Loucy (cell line): Measurements from ENCODE around the gene CD6.

Experiments
- H2AFZ ChIP-seq: fragments of 200-600 bp; sonication (generic); 2 replicates; pipeline ENCODE4 v1.6.0; 2016; ENCODE audit warnings: antibody characterized with exemption, mild to moderate bottlenecking, low read length, moderate library complexity
- H3F3A ChIP-seq: fragments of 200-600 bp; 2 replicates; pipeline ENCODE4 v1.6.0; 2016; ENCODE audit warnings: antibody characterized with exemption, low read depth, mild to moderate bottlenecking
- H3K27me3 ChIP-seq: fragments of 200-600 bp; sonication (generic); 2 replicates; pipeline ENCODE4 v1.6.1; 2014; ENCODE audit warnings: low read length, mild to moderate bottlenecking; ENCODE audit not compliant: insufficient read depth, poor library complexity, severe bottlenecking
- H3K36me3 ChIP-seq: fragments of 200-600 bp; sonication (generic); 2 replicates; pipeline ENCODE4 v1.6.1; 2016; ENCODE audit warnings: low read length; ENCODE audit not compliant: insufficient read depth
- H3K4me1 ChIP-seq: fragments of 200-600 bp; sonication (generic); 2 replicates; pipeline ENCODE4 v1.5.1; 2014; ENCODE audit warnings: low read length, mild to moderate bottlenecking; ENCODE audit not compliant: insufficient read depth, poor library complexity, severe bottlenecking
- H3K4me2 ChIP-seq: fragments of 200-600 bp; sonication (generic); 2 replicates; pipeline ENCODE4 v1.6.0; 2014; ENCODE audit warnings: antibody characterized with exemption, low read length, low read depth, mild to moderate bottlenecking; ENCODE audit not compliant: poor library complexity, severe bottlenecking
- H3K4me3 ChIP-seq: fragments of 200-600 bp; sonication (generic); 2 replicates; pipeline ENCODE4 v1.5.1; 2014; ENCODE audit warnings: low read length, mild to moderate bottlenecking, mixed read lengths; ENCODE audit not compliant: poor library complexity, severe bottlenecking
- H3K79me2 ChIP-seq: fragments of 200-600 bp; sonication (generic); 2 replicates; pipeline ENCODE4 v1.6.1; 2014; ENCODE audit warnings: low read length; ENCODE audit not compliant: insufficient read depth
- H3K9ac ChIP-seq: fragments of 200-600 bp; sonication (generic); 2 replicates; pipeline ENCODE4 v1.6.0; 2014; ENCODE audit warnings: mild to moderate bottlenecking, low read depth, low read length, moderate library complexity; ENCODE audit not compliant: poor library complexity, severe bottlenecking
- H3K9me2 ChIP-seq: fragments of 200-600 bp; sonication (generic); replicated peaks from 2 replicates; pipeline ENCODE4 v1.6.1; 2016; ENCODE audit warnings: low read depth, low read length, mixed read lengths
- H3K9me3 ChIP-seq: fragments of 200-600 bp; sonication (generic); 2 replicates; pipeline ENCODE4 v1.6.1; 2014; ENCODE audit warnings: mild to moderate bottlenecking, antibody characterized with exemption, low read length, low read depth; ENCODE audit not compliant: insufficient read depth
- H4K20me1 ChIP-seq: fragments of 200-600 bp; sonication (generic); 2 replicates; pipeline ENCODE4 v1.6.0; 2014; ENCODE audit warnings: antibody characterized with exemption, low read length, mild to moderate bottlenecking; ENCODE audit not compliant: insufficient read depth, poor library complexity, severe bottlenecking
- EZH2phosphoT487 ChIP-seq: fragments of 200-600 bp; IDR thresholded peaks from 2 replicates; pipeline ENCODE4 v1.6.1; 2018; ENCODE audit warnings: antibody characterized with exemption, mild to moderate bottlenecking, moderate library complexity, borderline replicate concordance
- TF ChIP-seq, protein P1 (sequence below): fragments of 200-600 bp; sonication (generic); conservative IDR thresholded peaks from 2 replicates; pipeline ENCODE4 v1.5.1; 2014; ENCODE audit warnings: mild to moderate bottlenecking, antibody characterized with exemption, low read length

CD6 gene

DNA sequence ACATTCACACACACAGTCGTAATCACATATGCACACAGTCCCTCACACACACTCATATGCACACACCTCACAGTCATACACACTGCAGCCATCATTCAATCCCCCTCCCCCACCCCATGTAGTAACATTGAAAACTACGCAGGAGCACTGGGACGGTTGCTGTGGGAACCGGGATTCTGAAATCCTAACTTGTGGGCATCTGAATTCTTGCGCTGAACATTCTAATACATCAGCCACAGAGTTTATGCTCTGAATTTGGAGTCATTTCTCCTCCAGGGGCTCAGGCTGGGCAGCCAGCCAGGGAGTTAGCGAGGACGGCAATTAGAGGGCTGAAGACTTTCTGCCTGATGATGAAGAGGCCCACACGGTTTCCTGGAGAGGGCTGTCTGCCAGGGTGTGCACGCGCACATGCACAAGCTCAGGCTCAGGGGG, 32.7 kb downstream of the CD6 start:
- Histone ChIP-seq H4K20me1 (no peaks in the 10 kb centered on the region), H3K27me3 (no peaks in the 10 kb centered on the region), H3K4me2 (peak overlapping the region; percentile 71), H3K9ac (peak overlapping the region; percentile 44), H3F3A (no peaks in the 10 kb centered on the region), H2AFZ (peak overlapping the region; percentile 68; the same call in 1 of the 2 replicates), H3K4me3 (peak overlapping the region; percentile 33), H3K4me1 (peaks cover 27% of the 10 kb centered on the region), H3K9me2 (no peaks in the 10 kb centered on the region), H3K9me3 (no peaks in the 10 kb centered on the region), H3K79me2 (no peaks in the 10 kb centered on the region), H3K36me3 (no peaks in the 10 kb centered on the region)
- no peak for TF ChIP-seq EZH2phosphoT487
- TF ChIP-seq, protein P1, sequence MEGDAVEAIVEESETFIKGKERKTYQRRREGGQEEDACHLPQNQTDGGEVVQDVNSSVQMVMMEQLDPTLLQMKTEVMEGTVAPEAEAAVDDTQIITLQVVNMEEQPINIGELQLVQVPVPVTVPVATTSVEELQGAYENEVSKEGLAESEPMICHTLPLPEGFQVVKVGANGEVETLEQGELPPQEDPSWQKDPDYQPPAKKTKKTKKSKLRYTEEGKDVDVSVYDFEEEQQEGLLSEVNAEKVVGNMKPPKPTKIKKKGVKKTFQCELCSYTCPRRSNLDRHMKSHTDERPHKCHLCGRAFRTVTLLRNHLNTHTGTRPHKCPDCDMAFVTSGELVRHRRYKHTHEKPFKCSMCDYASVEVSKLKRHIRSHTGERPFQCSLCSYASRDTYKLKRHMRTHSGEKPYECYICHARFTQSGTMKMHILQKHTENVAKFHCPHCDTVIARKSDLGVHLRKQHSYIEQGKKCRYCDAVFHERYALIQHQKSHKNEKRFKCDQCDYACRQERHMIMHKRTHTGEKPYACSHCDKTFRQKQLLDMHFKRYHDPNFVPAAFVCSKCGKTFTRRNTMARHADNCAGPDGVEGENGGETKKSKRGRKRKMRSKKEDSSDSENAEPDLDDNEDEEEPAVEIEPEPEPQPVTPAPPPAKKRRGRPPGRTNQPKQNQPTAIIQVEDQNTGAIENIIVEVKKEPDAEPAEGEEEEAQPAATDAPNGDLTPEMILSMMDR, result no peak

DNA sequence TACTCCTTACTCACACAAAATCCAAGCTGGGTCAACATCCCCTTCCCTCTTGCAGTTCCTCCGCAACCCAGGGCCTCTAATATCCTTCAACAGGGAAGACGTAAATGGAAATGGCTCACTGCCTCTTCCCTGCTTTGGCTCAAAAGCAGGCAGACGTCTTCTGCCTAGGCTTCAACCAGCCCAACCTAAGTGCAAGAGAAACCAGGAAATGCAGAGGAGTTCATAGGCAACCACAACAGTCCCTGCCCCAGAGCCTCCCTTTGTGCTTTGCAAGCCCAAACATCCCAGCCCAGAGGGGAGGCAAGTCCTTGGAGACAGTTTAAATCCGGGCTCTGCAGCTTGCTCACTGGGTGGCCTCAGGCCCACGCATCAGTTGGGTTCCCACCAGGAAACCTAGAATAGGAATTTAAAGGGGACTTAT, 33.3 kb downstream of the CD6 start:
- H3F3A ChIP-seq, result no peaks in the 10 kb centered on the region
- H3K9me3 ChIP-seq, result no peaks in the 10 kb centered on the region
- no peaks in the 10 kb centered on the region for H3K27me3 ChIP-seq
- TF ChIP-seq, protein P1, result no peak
- TF ChIP-seq EZH2phosphoT487, result no peak
- peak overlapping the region; percentile 68; the same call in 1 of the 2 replicates for H2AFZ ChIP-seq
- H3K4me1 ChIP-seq, result peaks cover 27% of the 10 kb centered on the region
- no peaks in the 10 kb centered on the region for H3K79me2 ChIP-seq
- peak overlapping the region; percentile 33 for H3K4me3 ChIP-seq
- H3K4me2 ChIP-seq, result peak overlapping the region; percentile 71
- no peaks in the 10 kb centered on the region for H3K36me3 ChIP-seq
- no peaks in the 10 kb centered on the region for H4K20me1 ChIP-seq
- no peaks in the 10 kb centered on the region for H3K9me2 ChIP-seq
- H3K9ac ChIP-seq, result peak overlapping the region; percentile 44

DNA sequence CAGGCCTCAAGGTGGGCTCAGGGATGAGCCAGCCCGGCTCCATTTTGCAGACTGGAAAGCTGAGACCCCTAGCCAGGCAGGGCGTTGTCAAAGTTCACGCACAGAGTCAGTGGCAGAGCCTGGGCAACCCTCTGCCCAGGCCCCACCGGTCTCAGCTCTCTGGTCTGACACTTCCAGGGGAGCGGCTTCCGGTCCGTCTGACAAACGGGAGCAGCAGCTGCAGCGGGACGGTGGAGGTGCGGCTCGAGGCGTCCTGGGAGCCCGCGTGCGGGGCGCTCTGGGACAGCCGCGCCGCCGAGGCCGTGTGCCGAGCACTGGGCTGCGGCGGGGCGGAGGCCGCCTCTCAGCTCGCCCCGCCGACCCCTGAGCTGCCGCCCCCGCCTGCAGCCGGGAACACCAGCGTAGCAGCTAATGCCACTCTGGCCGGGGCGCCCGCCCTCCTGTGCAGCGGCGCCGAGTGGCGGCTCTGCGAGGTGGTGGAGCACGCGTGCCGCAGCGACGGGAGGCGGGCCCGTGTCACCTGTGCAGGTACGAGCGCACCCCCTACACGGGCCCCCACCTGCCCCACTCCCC, 36.0 kb downstream of the CD6 start:
- no peak overlapping the region for H3K4me2 ChIP-seq
- peaks cover 27% of the 10 kb centered on the region for H3K4me1 ChIP-seq
- H3K9me3 ChIP-seq, result no peaks in the 10 kb centered on the region
- TF ChIP-seq, protein P1, result no peak
- TF ChIP-seq EZH2phosphoT487, result no peak
- H3F3A ChIP-seq, result no peaks in the 10 kb centered on the region
- no peak overlapping the region for H3K9ac ChIP-seq
- H3K4me3 ChIP-seq, result no peak overlapping the region
- H3K79me2 ChIP-seq, result no peaks in the 10 kb centered on the region
- no peaks in the 10 kb centered on the region for H3K36me3 ChIP-seq
- no peaks in the 10 kb centered on the region for H4K20me1 ChIP-seq
- H3K9me2 ChIP-seq, result no peaks in the 10 kb centered on the region
- no peak overlapping the region for H2AFZ ChIP-seq
- H3K27me3 ChIP-seq, result no peaks in the 10 kb centered on the region
